Measurements from ENCODE around the gene SEC23A.

SEC23A gene

DNA sequence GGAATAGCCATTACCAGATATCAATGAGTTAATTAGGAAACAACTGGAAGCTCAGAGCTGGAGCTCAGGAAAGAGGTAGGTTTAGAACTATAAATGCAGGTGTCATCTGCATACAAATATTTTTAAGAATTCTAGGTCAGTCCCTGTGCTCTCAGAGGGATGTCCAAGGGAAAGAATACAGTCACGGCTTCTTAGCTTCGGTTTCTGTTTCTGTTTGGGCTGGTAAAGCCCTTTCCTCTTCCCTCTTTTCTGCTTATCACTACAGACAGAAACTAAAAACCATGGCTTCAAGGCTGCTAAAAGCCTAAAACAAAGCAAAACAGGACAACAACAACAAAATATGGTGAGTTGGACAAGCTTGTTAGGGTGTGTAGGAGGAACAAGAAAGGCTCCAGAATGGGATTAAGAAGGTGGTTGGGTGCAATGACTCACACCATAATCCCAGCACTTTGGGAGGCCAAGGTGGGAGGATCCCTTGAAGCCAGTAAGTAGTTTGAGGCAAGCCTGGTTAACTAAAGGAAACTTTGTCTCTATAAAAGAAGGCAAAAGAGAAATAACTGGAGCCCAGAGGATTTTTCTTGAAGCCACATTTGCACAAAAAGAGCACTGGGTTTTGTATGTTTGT is 113.0 kb downstream of the SEC23A start:
- no peak for DNase-seq (ENCODE audit: low read depth)

DNA sequence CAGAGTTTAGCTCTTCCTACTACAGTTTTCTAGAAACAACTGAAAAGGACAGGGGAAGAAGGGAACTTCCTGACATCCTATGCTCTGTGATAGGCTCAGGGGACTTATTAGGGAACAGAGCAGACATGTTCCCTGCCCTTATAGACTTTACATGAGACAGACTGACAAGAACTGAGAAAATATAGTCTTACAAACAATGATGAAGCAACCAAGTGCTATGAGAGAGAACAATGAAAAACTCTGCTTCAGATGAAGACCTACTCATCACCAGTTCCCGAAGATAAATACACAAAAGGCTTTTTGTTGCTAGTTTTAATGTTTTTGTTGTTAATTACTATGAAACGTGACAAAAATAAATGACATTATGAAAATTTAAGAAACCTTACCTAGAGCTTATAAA is 115.3 kb downstream of the SEC23A start:
- no peak for DNase-seq (ENCODE audit: low read depth)

DNA sequence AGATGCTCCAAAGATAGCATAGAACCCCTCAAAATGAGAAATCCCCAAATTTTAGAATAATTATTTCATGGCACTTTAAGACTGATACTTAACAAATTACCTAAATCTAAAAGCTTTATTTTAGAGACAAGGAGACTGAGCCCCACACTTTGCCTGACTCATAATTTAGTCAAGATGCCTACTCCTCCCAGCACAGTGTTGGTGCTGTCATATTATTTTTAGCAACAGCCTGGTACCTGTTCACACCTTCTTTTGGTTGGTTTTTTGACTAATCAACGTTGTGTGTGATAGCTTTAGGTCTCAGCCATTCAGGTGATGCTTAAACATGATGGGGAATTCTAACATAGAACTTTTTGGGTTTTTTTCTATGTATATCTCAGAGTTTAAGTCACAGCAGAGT is 120.2 kb downstream of the SEC23A start:
- no peak for DNase-seq (ENCODE audit: low read depth)

DNA sequence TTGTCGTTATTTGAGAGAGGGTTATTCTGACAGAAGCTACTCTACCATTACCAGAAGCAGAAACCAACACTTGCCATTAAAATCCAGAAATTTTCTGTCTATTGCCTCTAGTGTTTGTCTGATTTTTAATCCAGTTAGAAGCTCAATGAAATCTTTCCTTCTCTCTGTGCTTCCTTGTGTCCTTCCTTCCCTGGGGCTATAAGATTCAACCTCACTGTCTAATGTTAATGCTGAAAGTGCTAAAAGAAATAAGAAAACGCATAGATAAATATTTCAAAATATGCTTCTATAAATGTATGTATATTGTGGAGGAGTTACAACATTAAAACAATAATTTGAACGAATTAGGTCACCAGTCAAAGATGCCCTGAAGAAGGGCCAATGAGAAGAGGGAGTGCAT is 120.8 kb downstream of the SEC23A start:
- DNase-seq (ENCODE audit: low read depth), result no peak
